Bronchus fibroblast of lung (primary cell): Measurements from ENCODE around the gene SNW1. TPM values are rescaled to one million over a fixed set of nuclear protein-coding genes. Genes with fewer than 3 reads are reported as not detected.

Experiments
- total RNA-seq: library from RNA; depleted of rRNA; stranded (reverse); fragments of >200 nt; gene quantifications from 2 replicates; pipeline ENCODE4 v1.2.3, GENCODE V29; 2015

The SNW1 gene
- total RNA-seq = 39.5 and 54.3 TPM in 2 replicates

GRCh38 chr14:77760381-77761204, at the start of gene SNW1:
SNW1 (minus strand) TSS chr14:77761156; CDS start chr14:77761127, 29 bp downstream.

GRCh38 chr14:77799863-77800730, 39.1 kb upstream of the SNW1 start, which contains the start of gene ADCK1:
ADCK1 (plus strand) TSS chr14:77800109; CDS start chr14:77818979, 18,870 bp downstream.

GRCh38 chr14:77707724-77708408, 53.1 kb downstream of the SNW1 start, which contains the start of the genes ALKBH1 and SLIRP:
ALKBH1 (minus strand) TSS chr14:77708023; CDS start chr14:77708004, 19 bp downstream.
SLIRP (plus strand) TSS chr14:77708103; CDS start chr14:77708112, 9 bp downstream.

Other genes with a start within 250 kb of the SNW1 start
- gene SPTLC2, start 144.5 kb downstream of the SNW1 start, total RNA-seq = 15.0 and 16.6 TPM in 2 replicates
- gene ALKBH1, start 53.1 kb downstream of the SNW1 start, total RNA-seq = 10.9 and 11.0 TPM in 2 replicates
- gene SLIRP, start 53.1 kb downstream of the SNW1 start, total RNA-seq = 536 and 598 TPM in 2 replicates
- 4.6 and 4.9 TPM in 2 replicates for gene ADCK1, start 39.0 kb upstream of the SNW1 start, total RNA-seq